HG03558 (cell line): ENCODE measurements around the gene SDK1.
"Not testable (repeated sequence)": the region's sequence is repeated elsewhere in the genome, so short reads cannot be mapped to it uniquely, and the experiment has no call there.

Source experiments
- ATAC-seq: cut with Tn5 transposase; IDR thresholded peaks from one replicate; pipeline ENCODE4 v1.9.1; 2021; ENCODE audit warnings: moderate number of reproducible peaks; ENCODE audit not compliant: unreplicated experiment; ENCODE audit errors: extremely low read depth

Gene SDK1

GRCh38 chr7:4260867-4261600 lies 960.0 kb downstream of the SDK1 start:
- ATAC-seq: no peak

GRCh38 chr7:4261601-4261960 lies 960.5 kb downstream of the SDK1 start:
- no peak for ATAC-seq

GRCh38 chr7:4264206-4264605 lies 963.2 kb downstream of the SDK1 start:
- ATAC-seq: not testable (repeated sequence)

DNA sequence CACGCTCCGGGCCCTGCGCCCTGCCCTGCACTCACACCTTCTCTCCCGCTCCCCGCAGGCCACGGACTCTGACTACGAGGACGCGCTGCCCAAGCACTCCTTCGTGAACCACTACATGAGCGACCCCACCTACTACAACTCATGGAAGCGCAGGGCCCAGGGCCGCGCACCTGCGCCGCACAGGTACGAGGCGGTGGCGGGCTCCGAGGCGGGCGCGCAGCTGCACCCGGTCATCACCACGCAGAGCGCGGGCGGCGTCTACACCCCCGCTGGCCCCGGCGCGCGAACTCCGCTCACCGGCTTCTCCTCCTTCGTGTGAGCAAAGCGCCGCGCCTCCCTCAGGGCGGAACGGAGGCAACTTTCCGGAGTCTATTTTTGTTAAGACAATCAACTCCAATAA lies 964.0 kb downstream of the SDK1 start:
- ATAC-seq: no peak

DNA sequence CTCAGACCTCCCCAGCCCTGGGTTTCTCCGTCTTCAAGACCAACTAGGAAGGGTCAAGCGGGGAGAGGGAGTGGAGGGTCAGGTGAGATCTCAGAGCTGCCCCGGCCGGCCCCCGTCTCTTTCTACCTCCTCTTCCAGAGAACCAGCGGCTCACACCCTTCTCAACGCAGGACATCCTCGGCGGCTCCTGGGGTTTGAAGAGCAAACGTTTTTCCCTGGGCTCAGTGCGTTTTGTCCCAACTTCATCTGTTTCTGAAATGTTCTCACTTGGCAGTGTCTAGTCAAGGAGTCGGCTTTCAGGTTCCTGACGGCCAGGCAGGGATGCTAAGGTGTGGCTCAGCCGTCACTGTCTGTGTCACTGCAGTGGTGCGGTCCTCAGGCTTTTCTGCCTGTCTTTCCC lies 964.6 kb downstream of the SDK1 start:
- no peak for ATAC-seq

DNA sequence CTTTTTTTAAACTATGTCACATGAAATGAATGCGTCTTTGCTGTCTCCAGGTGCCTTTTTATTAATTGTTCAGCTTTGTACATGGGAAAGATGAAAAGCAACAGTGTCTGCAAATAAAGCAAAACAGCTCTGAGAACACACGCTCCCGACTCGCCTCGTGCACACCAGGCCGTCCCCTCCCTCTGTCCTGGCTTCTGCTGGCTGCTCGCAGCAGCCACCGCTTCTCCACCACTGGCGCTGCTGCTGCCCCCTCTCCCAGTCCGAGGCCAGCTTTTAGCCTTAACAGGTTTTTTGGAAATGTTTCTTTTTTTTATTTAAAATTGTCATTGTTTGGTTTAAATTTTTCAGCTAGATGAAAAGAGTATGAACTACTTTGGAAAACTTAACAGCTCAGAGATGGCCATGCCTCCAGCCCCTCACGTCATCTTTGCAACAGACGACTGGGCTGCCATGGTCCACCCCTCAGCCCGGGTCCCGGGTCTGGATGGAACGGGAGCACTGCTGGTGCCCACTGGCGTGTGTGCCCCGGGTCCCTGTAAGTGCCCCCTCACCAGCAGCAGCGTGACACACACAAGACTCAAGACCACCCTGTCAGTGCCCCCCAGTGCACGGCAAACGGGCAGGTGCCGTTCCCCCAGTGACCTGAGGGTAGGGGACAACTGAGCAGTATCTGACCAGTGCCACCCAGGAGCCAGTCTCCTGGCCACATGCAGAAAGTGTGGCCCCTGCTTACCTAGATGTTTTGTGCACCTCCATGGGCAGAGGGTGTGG lies 965.4 kb downstream of the SDK1 start:
- no peak for ATAC-seq

GRCh38 chr7:4267341-4268039 lies 966.4 kb downstream of the SDK1 start:
- no peak for ATAC-seq

GRCh38 chr7:4268040-4268965 lies 967.3 kb downstream of the SDK1 start:
- ATAC-seq: no peak

DNA sequence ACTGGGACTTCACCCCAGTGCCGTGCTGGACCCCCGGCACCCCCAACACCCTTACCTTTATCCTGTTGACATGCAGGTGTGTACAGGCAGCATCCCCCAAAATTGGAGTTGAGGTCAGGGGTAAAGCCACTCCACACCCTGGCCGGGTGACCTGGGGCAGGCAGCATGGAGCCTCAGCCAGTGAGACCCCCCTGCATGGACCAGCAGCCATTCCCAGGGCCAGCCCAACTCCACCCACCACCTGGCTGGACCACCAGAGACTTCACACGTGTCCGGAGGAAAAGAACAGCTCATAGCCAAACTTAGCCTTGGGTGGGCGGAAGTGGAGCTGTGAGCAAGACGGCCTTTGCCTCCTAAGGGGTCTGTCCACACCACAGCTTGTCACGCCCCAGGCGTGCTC lies 968.0 kb downstream of the SDK1 start:
- no peak for ATAC-seq

DNA sequence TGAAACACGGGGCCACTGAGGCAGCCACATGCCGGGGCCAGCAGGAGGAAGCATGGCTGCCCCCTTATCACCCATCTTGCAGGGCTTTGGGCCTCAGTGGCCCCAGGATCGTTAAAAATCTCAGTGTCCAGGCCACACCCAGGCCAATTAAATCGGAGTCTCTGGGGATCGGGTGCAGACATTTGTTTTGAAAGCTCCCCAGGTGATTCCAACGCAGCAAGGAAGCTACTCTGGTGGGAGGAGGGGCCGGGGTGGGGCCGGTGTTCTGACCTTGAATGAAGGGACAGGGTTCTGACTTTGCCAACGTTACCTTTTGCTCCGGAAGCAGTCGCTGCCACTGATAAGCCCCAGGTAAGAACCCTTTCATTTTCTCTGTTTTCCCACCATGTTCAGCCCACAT lies 968.7 kb downstream of the SDK1 start:
- ATAC-seq: no peak

DNA sequence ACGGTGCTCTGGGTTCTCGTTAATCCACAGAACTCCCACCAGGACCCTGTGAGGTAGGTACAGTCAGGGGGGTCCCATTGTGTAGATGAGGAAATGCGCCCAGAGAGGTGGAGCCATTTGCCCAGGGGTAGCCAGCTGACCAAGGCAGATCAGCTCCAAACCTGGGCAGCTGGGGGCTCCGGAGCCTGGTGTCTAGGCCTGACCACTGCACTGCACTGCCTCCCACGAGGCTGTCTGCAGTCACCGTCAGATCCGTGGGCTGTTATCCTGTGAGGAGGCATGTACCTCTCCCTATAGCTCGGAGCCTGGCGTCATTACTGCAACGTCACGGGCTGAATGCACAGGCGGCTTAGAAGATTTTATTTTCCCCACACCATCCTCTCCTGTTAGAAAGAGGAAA lies 969.2 kb downstream of the SDK1 start:
- ATAC-seq: no peak

- no peak for ATAC-seq
Measured at GRCh38 chr7:4270941-4271715, 970.1 kb downstream of the SDK1 start.

GRCh38 chr7:4271716-4272015 lies 970.6 kb downstream of the SDK1 start:
- ATAC-seq: no peak

DNA sequence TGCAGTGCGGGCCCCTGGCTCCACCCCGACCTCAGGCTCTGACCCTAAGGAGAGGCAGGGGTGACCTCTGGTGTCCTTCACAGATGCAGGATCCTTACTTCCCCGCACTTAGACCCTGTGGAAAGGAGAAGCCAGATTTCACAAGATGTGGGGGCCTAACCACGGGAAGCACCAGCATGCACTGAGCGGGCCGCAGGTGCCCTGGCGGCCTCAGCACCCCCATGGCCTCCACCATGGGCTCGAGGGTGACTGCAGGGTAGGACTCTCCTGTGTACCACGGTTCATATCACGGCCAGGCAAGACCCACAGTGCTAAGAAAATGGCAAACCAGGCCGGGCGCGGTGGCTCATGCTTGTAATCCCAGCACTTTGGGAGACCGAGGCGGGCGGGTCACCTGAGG lies 971.1 kb downstream of the SDK1 start:
- no peak for ATAC-seq

GRCh38 chr7:4273566-4274230 lies 972.6 kb downstream of the SDK1 start:
- ATAC-seq: no peak

GRCh38 chr7:4274286-4274685 lies 973.2 kb downstream of the SDK1 start:
- no peak for ATAC-seq

- ATAC-seq: no peak
Measured at GRCh38 chr7:4277936-4278335, 976.9 kb downstream of the SDK1 start.

DNA sequence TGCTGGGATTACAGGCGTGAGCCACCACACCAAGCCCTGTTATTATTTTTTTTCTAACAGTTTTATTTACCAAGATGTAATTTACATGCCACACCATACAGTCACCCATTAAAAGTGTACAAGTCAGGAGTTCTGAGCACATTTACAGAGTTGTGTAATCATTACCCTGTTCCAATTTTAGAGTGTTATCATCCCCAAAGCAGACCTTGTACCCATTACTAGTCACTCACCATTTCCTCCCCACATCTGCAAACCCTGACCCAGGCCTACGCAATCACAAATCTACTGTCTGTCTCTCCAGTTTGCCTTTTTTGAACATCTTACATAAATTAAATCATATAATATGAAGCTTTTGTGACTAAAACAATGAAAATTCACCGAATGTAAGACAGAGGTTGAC lies 978.2 kb downstream of the SDK1 start:
- no peak for ATAC-seq
